Keratinocyte (primary cell): ENCODE data around the gene PTPN12.

Experiments used
- CTCF ChIP-seq, 3 experiments: IDR thresholded peaks in 1 of 3; conservative IDR thresholded peaks in 1 of 3; optimal IDR thresholded peaks in 1 of 3; 2 replicates in 2 of 3; 3 replicates in 1 of 3; pipeline versions ENCODE3 to v1.5.1; 2011; ENCODE audit warnings: low read length in 3 of 3, mild to moderate bottlenecking in 3 of 3, moderate library complexity in 2 of 3, control low read depth in 1 of 3, inconsistent platforms in 1 of 3; ENCODE audit not compliant: insufficient read depth in 2 of 3; ENCODE audit errors: extremely low read depth in 1 of 3
- EZH2 ChIP-seq: IDR thresholded peaks from one replicate; pipeline ENCODE4 v1.6.1; 2012; ENCODE audit warnings: inconsistent platforms, mild to moderate bottlenecking, low read length, moderate library complexity

- TF ChIP-seq EZH2, result no peak
- no peak for TF ChIP-seq CTCF (optimal IDR thresholded peaks at IDR 0.05 in 1 of 3, IDR thresholded peaks at IDR 0.05 in 1 of 3, conservative IDR thresholded peaks at IDR 0.05 in 1 of 3; ENCODE audit: extremely low read depth in 1 of 3, insufficient read depth in 2 of 3, low read length in 3 of 3)
Observed at GRCh38 chr7:77587272-77587671, 50.2 kb downstream of the PTPN12 start.
